GDM1 (cell line): ENCODE measurements around the gene NCK2.

Experiments used
- DNase-seq: peaks from one replicate; lab custom pipeline; 2025; lab: John Stamatoyannopoulos, UW

The NCK2 gene

DNA sequence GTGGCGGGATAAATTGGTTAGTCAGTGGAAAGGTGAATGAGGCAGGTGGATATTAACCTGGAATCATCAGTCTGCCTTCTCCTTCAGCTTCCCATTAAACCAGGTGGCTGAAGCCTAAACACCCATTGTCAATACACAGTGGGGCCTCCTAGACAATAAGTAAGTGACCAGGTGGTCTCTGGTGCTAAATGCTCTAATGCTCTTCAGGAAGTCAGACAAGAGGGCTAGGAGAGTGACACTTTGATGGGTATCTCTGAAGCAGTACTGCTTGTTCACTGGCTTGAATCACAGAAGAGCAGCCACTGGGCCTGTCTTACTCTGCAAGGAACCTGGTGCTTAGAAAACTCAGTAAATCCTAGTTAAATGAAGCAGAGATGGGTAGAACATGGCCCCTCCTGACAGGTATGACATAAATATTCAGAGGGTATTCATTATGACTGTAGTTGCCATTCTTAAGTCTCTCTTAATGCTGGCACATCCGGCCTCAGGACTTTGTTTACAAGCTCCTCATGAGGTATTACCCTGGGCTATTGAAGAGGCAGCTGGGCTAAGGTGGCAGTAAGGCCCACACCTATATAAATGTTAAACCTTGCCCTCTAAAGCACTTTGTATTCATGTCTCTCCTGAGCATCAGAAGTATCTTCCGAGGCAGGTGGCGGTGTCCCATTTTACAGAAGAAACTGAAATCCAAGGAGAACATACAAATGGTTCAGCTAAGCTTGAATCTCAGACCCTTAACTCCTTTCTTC is 104.9 kb downstream of the NCK2 start:
- no peak for DNase-seq

- no peak for DNase-seq
These were observed 107.4 kb downstream of the NCK2 start for GRCh38 chr2:105852066-105852465.

DNA sequence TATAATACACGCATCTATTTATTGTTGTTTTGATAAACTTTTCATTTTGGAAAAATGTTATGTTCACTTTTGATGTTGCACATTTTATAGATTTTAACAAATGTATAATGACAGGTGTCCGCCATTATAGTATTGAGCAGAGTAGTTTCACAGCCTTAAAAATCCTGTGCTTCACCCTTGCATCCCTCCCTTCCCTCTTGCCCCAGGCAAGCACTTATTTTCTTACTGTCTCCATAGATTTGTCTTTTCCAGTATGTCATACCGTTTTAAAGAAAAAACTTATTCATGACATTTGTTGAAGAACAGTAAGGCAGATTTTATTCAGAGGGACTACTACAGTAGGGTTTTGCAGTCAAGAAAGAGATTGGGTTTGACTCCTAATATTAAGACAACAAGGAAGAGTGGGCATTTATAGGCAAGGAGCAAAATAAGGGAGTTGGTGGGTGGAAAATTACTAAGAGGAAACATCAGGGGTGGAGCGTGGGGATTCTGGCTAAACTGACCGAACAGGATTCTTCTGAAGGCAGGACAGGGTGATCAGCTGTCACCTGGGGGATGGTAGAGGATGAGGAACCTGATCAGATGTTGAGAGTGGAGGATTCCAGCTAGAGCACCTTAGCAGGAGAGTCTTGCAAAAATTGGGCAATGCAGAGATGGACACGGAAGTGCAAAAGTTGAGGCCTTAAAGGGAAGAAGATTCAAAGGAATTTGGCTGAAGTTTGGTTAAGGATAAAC is 108.8 kb downstream of the NCK2 start:
- no peak for DNase-seq

GRCh38 chr2:105854972-105855371 is 110.3 kb downstream of the NCK2 start:
- no peak for DNase-seq

DNA sequence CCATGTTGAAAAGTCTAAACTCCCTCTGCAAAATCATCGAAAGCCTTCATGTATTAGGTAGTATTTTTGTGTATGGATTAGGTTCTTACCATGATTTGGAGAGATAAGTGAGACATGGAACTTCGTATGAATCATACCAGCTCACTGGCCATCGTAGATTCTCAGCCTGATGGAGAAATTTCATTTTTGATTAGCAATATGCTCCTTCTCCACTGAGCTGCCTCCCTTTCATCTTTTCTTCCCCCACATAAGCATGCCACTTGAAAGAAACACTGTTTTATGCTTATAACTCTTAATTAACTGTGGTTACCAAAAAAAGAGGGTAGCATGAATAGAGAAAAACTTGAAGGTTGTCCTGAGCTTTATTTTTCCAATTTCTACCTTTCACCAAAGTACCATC is 111.9 kb downstream of the NCK2 start:
- DNase-seq = no peak

GRCh38 chr2:105857076-105857740 is 112.5 kb downstream of the NCK2 start:
- DNase-seq = no peak

GRCh38 chr2:105858868-105859693 is 114.4 kb downstream of the NCK2 start:
- DNase-seq = no peak

- DNase-seq = no peak
These were observed 114.9 kb downstream of the NCK2 start for GRCh38 chr2:105859694-105859951.

DNA sequence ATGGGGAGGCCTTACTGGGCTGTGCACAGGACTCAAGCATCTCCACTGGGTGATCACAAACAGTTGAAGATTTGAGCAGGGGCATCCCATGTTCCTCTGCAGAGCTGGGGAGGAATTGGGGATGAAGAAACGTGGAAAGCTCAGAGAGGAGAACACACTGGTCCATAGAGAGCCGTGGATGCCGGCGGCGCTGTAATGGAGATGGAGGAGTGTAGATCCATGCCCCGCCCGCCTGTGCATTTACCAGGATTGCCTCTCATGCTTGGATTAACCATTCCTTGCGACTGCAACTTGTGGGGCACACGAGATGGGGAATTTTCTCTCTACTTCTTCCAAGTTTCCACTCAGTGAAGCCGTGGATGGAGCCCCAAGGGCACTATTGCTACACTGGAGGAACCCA is 115.9 kb downstream of the NCK2 start:
- DNase-seq = no peak

DNA sequence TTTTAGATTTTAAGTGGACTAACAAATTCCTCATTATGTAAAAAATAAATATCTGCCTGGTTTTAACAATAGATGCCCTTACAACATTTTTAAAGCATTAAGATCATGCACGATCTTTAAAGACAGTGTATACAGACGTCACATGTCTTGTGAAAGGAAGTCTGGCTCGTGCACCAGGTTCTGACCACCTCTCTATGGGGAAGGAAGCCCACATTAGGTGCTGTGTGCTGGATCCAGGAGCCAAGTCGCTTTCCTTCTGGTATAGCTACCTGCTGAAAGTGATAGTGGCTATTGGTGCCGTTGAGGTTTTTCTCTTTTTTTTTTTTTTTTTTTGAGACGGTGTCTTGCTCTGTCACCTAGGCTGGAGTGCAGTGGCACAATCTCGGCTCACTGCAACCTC is 116.5 kb downstream of the NCK2 start:
- DNase-seq = no peak

GRCh38 chr2:105862843-105863242 is 118.1 kb downstream of the NCK2 start:
- no peak for DNase-seq

DNA sequence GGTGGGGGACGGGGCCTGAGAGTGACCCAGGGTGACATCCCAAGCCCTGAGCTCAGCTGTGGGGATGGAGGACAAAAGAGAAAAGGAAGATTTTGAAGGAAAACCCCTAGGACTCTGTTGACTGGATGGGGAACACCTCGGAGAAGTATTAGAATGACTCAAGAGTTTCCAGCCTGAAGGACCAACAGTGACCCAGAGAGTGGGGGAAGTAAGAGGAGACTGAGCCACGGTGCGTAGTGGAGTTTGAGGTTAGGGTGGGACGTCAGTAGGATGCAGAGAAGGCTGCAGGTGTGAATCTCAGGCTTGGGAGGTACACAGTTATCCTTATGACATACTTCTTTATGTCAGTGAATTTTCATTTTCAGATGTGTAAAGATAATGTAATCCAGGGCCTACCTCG is 119.5 kb downstream of the NCK2 start:
- DNase-seq = no peak

GRCh38 chr2:105865222-105865913 is 120.7 kb downstream of the NCK2 start:
- DNase-seq = no peak

- DNase-seq = no peak
These were observed 121.8 kb downstream of the NCK2 start for GRCh38 chr2:105866216-105867185.

- no peak for DNase-seq
These were observed 122.9 kb downstream of the NCK2 start for GRCh38 chr2:105867587-105867986.

DNA sequence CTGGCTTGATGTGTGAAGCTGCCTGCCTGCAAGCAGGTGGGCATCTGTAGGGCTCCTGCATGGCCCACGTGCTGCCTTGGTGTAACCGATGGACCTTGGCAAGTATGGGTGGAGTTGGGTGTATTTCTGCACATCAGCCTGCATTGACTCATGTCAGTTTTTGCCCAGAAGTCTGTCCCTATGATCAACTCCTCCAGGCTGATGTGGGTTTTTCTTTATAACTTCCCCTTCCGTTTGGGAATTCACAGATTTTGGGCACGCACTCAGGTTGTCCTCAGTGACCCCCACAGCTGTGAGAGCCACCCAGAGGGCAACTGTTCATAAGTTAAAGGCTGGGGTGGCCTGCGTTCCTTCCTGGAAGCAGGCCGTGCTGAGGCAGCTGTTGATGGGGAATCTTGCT is 123.3 kb downstream of the NCK2 start:
- no peak for DNase-seq

- DNase-seq = no peak
These were observed 124.6 kb downstream of the NCK2 start for GRCh38 chr2:105869341-105869740.

DNA sequence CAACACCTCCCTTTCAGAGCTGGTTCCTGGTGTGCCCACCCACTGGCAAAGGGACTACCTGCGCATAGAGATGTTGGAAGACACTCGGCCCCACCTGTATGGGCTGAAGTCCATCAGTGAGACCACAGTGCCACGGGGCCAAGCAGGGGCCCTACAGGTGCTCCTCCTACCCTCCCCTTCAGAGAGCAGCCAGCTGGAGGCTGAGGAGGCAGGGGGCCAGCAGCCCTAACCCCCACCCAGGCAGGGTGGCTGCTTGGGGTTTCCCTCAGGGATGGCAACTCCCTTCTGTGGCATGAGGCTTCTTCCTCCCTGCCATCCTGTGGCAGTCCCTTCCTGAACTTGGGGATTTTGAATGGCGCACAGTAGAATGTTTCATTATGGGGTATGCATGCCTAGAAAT is 125.3 kb downstream of the NCK2 start:
- DNase-seq = no peak

DNA sequence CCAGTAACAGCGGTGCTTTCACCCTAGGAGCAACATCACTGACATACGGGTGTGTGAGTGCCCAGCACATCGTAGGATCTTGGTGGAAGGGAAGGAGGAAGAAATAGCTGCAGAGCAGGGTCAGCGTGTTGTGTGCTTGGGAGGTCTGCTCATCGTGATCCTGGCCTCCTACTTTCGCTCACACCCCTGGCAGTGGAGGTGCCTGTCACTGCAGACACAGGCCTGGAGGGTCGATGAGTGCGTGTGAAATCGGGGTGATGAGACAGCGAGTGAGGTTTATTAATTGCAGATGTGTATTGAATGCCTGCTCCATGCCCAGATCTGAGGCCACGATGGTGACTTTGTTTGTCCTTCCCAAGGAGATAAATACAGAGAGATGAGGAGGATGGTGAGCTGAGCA is 126.1 kb downstream of the NCK2 start:
- no peak for DNase-seq

DNA sequence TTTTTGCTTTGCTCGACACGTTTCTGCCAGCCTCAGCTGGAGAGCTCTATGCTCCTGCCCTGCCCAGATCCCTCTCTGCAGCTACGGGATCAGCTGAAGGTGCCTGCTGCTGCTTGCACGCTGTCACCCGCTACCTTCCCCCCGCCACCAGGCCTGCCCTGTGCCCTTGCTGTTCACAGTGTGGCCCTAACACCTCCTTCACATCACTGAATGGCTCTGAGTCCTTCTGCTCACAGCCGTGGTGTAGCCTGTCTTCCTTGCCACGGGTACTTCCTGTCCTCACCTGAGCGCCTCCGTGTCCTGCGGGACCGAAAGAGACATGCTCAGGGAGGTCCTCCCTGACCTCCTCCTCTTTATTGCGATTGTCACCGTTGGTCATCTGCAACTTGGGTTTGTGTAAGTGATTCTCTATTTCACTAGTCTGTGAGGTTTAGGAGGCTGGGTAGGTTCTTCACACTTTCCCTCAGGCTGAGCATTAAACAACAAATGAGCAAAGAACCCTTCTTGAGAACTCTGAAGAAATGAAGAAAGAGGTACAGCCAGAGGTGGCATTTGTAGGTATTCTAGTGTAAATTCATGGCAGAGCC is 127.5 kb downstream of the NCK2 start:
- DNase-seq = no peak
